ENCODE measurements around the gene LRRC8B. TPM values are rescaled to one million over a fixed set of nuclear protein-coding genes. Genes with fewer than 3 reads are reported as not detected.

Gene LRRC8B
- total and polyA plus RNA-seq, 3 donors from 2014 or later = 20.5 to 42.1 (median 29.7) TPM

- Histone ChIP-seq H3K36me3 (ENCODE audit: low read depth, missing control alignments) (no peaks in the 10 kb centered on the region), H3K4me1 (peaks cover 15% of the 10 kb centered on the region), H3K27me3 (no peaks in the 10 kb centered on the region), H3K4me3 (no peak overlapping the region), H3K9me3 (no peaks in the 10 kb centered on the region), H3K27ac (no peak overlapping the region)
- DNase-seq = no peak
- 65 to 69% methylated on average over 3 of the region's 3 CpGs for WGBS, 2 donors
- TF ChIP-seq, protein P1, sequence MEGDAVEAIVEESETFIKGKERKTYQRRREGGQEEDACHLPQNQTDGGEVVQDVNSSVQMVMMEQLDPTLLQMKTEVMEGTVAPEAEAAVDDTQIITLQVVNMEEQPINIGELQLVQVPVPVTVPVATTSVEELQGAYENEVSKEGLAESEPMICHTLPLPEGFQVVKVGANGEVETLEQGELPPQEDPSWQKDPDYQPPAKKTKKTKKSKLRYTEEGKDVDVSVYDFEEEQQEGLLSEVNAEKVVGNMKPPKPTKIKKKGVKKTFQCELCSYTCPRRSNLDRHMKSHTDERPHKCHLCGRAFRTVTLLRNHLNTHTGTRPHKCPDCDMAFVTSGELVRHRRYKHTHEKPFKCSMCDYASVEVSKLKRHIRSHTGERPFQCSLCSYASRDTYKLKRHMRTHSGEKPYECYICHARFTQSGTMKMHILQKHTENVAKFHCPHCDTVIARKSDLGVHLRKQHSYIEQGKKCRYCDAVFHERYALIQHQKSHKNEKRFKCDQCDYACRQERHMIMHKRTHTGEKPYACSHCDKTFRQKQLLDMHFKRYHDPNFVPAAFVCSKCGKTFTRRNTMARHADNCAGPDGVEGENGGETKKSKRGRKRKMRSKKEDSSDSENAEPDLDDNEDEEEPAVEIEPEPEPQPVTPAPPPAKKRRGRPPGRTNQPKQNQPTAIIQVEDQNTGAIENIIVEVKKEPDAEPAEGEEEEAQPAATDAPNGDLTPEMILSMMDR (IDR thresholded peaks at IDR 0.05) = no peak
- TF ChIP-seq POLR2A (IDR thresholded peaks at IDR 0.05) = no peak
- intact Hi-C loops (cut with DNase I; ENCODE audit: low total_unique reads) = no loop called here
These were observed 96.0 kb downstream of the LRRC8B start for GRCh38 chr1:89620664-89621063.

GRCh38 chr1:89622895-89623294 is 98.3 kb downstream of the LRRC8B start:
- H3K36me3 ChIP-seq (ENCODE audit: low read depth, missing control alignments) = no peaks in the 10 kb centered on the region
- WGBS, 2 donors = 57 to 64% methylated on average over 3 of the region's 3 CpGs
- DNase-seq = no peak
- H3K4me1 ChIP-seq = peaks cover 5% of the 10 kb centered on the region
- H3K27ac ChIP-seq = peak overlapping the region in 1 of 2 donors; percentile 59
- TF ChIP-seq POLR2A (IDR thresholded peaks at IDR 0.05) = no peak
- TF ChIP-seq, protein P1 (IDR thresholded peaks at IDR 0.05) = no peak
- no peak overlapping the region for H3K4me3 ChIP-seq
- intact Hi-C loops (cut with DNase I; ENCODE audit: low total_unique reads) = no loop called here
- no peaks in the 10 kb centered on the region for H3K9me3 ChIP-seq
- no peaks in the 10 kb centered on the region for H3K27me3 ChIP-seq

GRCh38 chr1:89624314-89624713 is 99.7 kb downstream of the LRRC8B start:
- no peaks in the 10 kb centered on the region for H3K27me3 ChIP-seq
- WGBS, 2 donors = 19 to 73% methylated on average over 1 of the region's 1 CpG
- DNase-seq = no peak
- intact Hi-C loops (cut with DNase I; ENCODE audit: low total_unique reads) = no loop called here
- TF ChIP-seq, protein P1 (IDR thresholded peaks at IDR 0.05) = no peak
- no peak for TF ChIP-seq POLR2A (IDR thresholded peaks at IDR 0.05)
- H3K4me1 ChIP-seq = peaks cover 5% of the 10 kb centered on the region
- H3K9me3 ChIP-seq = no peaks in the 10 kb centered on the region
- no peak overlapping the region for H3K4me3 ChIP-seq
- no peaks in the 10 kb centered on the region for H3K36me3 ChIP-seq (ENCODE audit: low read depth, missing control alignments)
- peak overlapping the region in 1 of 2 donors; percentile 59 for H3K27ac ChIP-seq

- 48 to 57% methylated on average over 4 of the region's 4 CpGs for WGBS, 2 donors
- no peak for DNase-seq
- Histone ChIP-seq H3K4me3 (no peak overlapping the region), H3K9me3 (no peaks in the 10 kb centered on the region), H3K27ac (peak overlapping the region in 1 of 2 donors; percentile 59), H3K27me3 (no peaks in the 10 kb centered on the region), H3K36me3 (ENCODE audit: low read depth, missing control alignments) (no peaks in the 10 kb centered on the region), H3K4me1 (peaks cover 5% of the 10 kb centered on the region)
- intact Hi-C loops (cut with DNase I; ENCODE audit: low total_unique reads) = no loop called here
- TF ChIP-seq, protein P1 (IDR thresholded peaks at IDR 0.05) = no peak
These were observed 100.2 kb downstream of the LRRC8B start for GRCh38 chr1:89624715-89625323.

GRCh38 chr1:89627596-89627962 is 103.0 kb downstream of the LRRC8B start:
- Histone ChIP-seq H3K4me3 (no peak overlapping the region), H3K27ac (peak overlapping the region in 1 of 2 donors; percentile 28), H3K27me3 (no peaks in the 10 kb centered on the region), H3K9me3 (no peaks in the 10 kb centered on the region), H3K36me3 (ENCODE audit: low read depth, missing control alignments) (no peaks in the 10 kb centered on the region), H3K4me1 (peaks cover 18% of the 10 kb centered on the region)
- TF ChIP-seq, protein P1 (IDR thresholded peaks at IDR 0.05) = no peak
- no peak for TF ChIP-seq POLR2A (IDR thresholded peaks at IDR 0.05)
- no peak for DNase-seq
- intact Hi-C loops (cut with DNase I; ENCODE audit: low total_unique reads) = no loop called here

Data from testis (tissue), 3 donors.